Frontal cortex (tissue), 4 donors: ENCODE data around the gene NDOR1. TPM values are rescaled to one million over a fixed set of nuclear protein-coding genes. Genes with fewer than 3 reads are reported as not detected.
"Not testable (repeated sequence)": the region's sequence is repeated elsewhere in the genome, so short reads cannot be mapped to it uniquely, and the experiment has no call there.

Experiments used
- DNase-seq, 2 donors: peaks; one replicate each; pipeline ENCODE4 v3.0.0; 2012; ENCODE audit warnings: low spot score in 2 of 2
- FAIRE-seq: peaks from 2 replicates; lab custom pipeline; 2012; peaks lifted over from hg19 to GRCh38; lab: Jason Lieb, UNC
- total RNA-seq: library from RNA; depleted of rRNA; stranded (reverse); fragments of >200 nt; gene quantifications from one replicate; pipeline ENCODE4 v1.2.3, GENCODE V29; 2014
- donor health status: control.
- donor health status: control.
- donor health status: control.

Gene NDOR1
- total RNA-seq, 1 donor from 2014 or later = 3.3 TPM

GRCh38 chr9:137239541-137240200 is 34.2 kb downstream of the NDOR1 start:
- FAIRE-seq, DNase-seq: not testable (repeated sequence)

- FAIRE-seq = no peak
- peak; percentile 78 to 80 for DNase-seq
Observed at GRCh38 chr9:137240318-137240840, 34.9 kb downstream of the NDOR1 start.

GRCh38 chr9:137240841-137241489 is 35.5 kb downstream of the NDOR1 start, which contains the start of gene TUBB4B:
Gene TUBB4B, plus strand, starts transcription at chr9:137241287. Its CDS starts 74 bp downstream, at chr9:137241361.
- DNase-seq = peak; percentile 100
- peak; percentile 99 for FAIRE-seq

GRCh38 chr9:137241490-137242268 is 36.2 kb downstream of the NDOR1 start:
- FAIRE-seq = no peak
- DNase-seq = peak; percentile 71 to 83

- FAIRE-seq = no peak
- no peak for DNase-seq
Observed at GRCh38 chr9:137242269-137243203, 37.0 kb downstream of the NDOR1 start.

GRCh38 chr9:137243266-137243625 is 37.7 kb downstream of the NDOR1 start:
- not testable (repeated sequence) for FAIRE-seq, DNase-seq

- DNase-seq = no peak
- no peak for FAIRE-seq
Observed at GRCh38 chr9:137243626-137244485, 38.4 kb downstream of the NDOR1 start.

- FAIRE-seq (no peak), DNase-seq (no peak)
Observed at GRCh38 chr9:137244486-137245449, 39.3 kb downstream of the NDOR1 start.

- DNase-seq = no peak
- no peak for FAIRE-seq
Observed at GRCh38 chr9:137245450-137246421, 40.2 kb downstream of the NDOR1 start.

- FAIRE-seq (no peak), DNase-seq (no peak)
Observed at GRCh38 chr9:137247135-137247915, 41.8 kb downstream of the NDOR1 start.

GRCh38 chr9:137247916-137248175 is 42.3 kb downstream of the NDOR1 start:
- FAIRE-seq (no peak), DNase-seq (no peak)

- DNase-seq (no peak), FAIRE-seq (no peak)
Observed at GRCh38 chr9:137250329-137251193, 45.1 kb downstream of the NDOR1 start.

GRCh38 chr9:137251194-137251461 is 45.6 kb downstream of the NDOR1 start, which contains the start of gene STPG3:
Gene STPG3, plus strand, starts transcription at chr9:137251286. Its CDS starts 1 bp downstream, at chr9:137251287.
- FAIRE-seq (no peak), DNase-seq (no peak)

- no peak for FAIRE-seq
- DNase-seq = no peak
Observed at GRCh38 chr9:137251490-137252268, 46.2 kb downstream of the NDOR1 start.
